ENCODE measurements around the gene DCN.

DCN gene

DNA sequence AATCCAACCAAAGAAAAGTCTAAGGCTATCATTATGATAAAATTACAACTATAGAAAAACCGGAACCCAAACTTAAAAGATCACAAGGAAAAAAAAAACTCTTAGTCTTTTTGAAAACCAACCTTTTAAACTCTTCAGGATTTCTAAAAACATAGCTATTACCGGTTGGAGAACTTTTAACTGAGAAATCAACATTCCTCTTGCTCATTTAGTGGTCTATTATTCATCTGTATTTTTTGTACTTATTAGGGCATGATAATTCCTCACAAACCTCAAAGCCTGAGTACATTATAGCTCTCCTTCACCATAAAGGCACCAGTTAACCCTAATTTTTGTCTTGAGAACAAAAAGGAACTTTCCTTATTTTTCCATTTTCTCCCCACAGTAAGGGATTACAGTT is 81.7 kb downstream of the DCN start:
- no peak for DNase-seq (ENCODE audit: low read depth)

DNA sequence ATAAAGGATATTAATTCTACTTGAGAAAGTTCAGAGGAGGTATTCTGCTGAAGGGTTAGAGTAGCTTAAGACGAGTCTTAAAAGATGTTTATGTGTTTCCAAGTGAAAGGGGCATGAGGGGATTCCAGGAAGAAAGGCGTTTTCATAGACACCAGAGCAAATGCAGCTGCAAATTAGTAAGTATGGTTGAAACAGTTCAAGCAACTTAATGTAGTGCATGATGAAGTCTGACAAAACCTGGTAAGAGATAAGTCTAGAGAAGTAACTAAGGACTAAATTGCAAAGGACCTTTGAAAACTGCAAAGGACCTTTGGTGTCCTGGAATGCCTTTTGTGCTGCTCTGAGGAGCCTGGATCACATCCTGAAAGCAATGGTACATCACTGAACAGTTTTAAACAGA is 82.8 kb downstream of the DCN start:
- DNase-seq (ENCODE audit: low read depth) = no peak

- DNase-seq (ENCODE audit: low read depth) = no peak
Observed at GRCh38 chr12:91099341-91099740, 83.3 kb downstream of the DCN start.

DNA sequence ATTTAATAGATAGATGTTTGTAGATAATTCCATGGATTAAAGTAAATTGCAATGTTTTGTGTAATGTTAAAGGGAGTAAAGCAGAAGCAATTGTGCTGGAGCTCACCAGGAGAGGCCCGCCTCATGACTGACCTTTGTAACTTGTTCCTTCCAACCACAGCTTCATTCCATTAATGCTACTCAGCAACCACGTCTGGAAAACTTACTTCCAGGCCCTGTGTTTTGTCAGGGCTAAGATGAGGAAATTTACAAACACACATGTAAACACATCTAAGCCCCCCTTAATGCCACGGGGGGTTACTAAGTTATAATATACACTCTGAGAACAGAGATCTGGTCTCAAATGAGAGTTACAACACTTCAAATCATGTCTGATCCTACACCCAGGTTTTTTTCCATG is 83.7 kb downstream of the DCN start:
- peak; percentile 92 for DNase-seq (ENCODE audit: low read depth)

DNA sequence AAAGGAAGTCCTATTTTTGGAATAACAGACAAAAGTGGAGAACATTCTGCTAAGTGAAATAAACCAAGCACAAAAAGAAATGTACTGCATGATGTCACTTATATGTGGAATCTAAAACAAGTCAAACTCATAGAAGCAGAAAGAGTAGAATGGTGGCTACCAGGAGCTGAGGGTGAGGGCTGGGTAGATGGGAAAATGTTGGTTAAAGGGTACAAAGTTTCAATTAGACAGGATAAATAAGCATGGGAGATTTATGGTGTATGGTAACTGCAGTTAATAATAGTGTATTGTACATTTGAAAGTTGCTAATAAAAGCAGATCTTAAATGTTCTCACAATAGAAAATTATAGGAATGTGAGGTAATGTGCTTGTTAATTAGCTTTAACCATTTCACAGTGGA is 84.2 kb downstream of the DCN start:
- DNase-seq (ENCODE audit: low read depth) = no peak

GRCh38 chr12:91094957-91095356 is 87.7 kb downstream of the DCN start:
- no peak for DNase-seq (ENCODE audit: low read depth)

DNA sequence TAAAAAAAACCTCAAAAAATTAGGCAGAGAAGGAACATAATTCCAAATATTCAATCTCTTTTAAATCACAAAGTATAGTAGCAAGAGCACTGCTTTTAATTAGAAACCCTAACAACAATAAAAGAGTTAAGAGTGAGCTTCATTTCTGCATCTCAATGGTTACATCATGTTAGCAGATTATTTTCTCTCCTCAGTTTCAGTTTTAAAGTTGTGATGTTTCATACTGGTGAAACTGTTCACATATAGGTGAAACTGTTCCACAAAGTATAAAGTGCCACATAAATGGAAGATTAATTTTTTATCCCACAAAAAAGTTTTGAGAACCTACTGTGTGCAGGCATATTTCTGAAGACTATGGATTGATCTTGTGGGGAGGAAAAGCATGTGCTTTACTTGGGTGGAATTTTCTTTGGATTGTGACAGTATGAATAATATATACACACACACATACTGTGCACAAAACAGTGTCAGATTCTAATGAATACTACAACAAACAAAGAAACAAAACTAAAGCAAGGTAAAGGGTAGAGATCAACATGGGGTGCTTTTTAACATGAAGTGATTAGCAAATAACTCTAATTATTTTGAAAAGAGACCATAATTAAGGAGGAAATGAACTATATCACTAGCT is 88.5 kb downstream of the DCN start:
- DNase-seq (ENCODE audit: low read depth) = no peak

DNA sequence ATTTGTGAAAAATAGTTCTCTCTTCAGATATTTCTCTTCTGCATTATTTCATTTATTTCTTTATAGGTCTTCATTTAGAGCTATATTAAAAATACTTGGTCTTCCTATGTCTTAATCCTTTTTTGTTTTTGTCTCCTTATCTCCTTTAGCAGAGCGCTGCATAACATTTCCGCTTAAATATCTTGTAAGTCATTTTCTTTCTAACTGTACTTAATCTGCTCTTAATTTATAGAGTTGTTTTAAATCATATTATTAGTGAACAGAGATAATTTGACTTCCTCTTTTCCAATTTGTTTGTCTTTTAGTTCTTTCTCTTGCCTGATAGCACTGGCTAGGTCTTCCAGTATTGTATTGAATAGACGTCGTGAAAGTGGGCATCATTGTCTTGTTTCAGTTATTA is 89.3 kb downstream of the DCN start:
- no peak for DNase-seq (ENCODE audit: low read depth)

- no peak for DNase-seq (ENCODE audit: low read depth)
Observed at GRCh38 chr12:91091916-91092715, 90.5 kb downstream of the DCN start.
